GM12891 (cell line): ENCODE measurements around the gene AGXT.

Source experiments
- POLR2A ChIP-seq: IDR thresholded peaks from 2 replicates; pipeline ENCODE4 v1.6.1; 2011; ENCODE audit warnings: low read depth, low read length, control low read depth
- SPI1 ChIP-seq: IDR thresholded peaks from 2 replicates; pipeline ENCODE4 v1.6.1; 2011; ENCODE audit warnings: low read depth, low read length, control low read depth

- TF ChIP-seq POLR2A = no peak
- no peak for TF ChIP-seq SPI1
Measured at GRCh38 chr2:240856151-240856980, 12.3 kb upstream of the AGXT start.
